ENCODE results near the gene TTYH1.

GRCh38 chr19:54430306-54431254 is 15.3 kb downstream of the TTYH1 start:
- TF ChIP-seq CTCF (IDR thresholded peaks at IDR 0.05) (no peak), POLR2A (IDR thresholded peaks at IDR 0.05) (no peak), POLR2AphosphoS5 (IDR thresholded peaks at IDR 0.05) (no peak), EP300 (IDR thresholded peaks at IDR 0.05) (no peak)

Data from upper lobe of left lung (tissue), 4 donors.